Inflammatory macrophage treated with lipopolysaccharide for 1 hour (primary cell): ENCODE measurements around the gene FNBP1.
"Not testable (repeated sequence)": the region's sequence is repeated elsewhere in the genome, so short reads cannot be mapped to it uniquely, and the experiment has no call there.

ENCODE experiments used
- DNase-seq, 2 donors: peaks; one replicate each; pipeline ENCODE4 v3.0.0-alpha.2; 2020 to 2022

The FNBP1 gene

DNA sequence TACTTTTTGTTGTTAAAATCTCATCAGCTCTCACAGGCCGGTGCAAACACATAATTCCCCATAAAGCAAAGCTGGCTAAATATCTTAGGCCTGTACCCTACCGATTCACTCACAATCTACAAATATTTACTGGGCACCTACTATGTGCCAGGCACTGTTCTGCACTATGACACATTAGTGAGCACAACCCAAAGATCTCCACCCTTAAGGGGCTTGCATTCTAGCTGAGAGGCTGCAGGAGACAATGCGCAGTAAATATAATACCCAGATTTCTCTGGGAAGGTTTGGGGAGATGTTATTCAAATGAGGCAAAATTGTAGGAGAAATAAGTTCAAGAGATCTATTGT is 53.7 kb downstream of the FNBP1 start:
- DNase-seq, result no peak

- DNase-seq, result peak in 1 of 2 donors; percentile 30
These were observed 54.2 kb downstream of the FNBP1 start for GRCh38 chr9:129988607-129989361.

DNA sequence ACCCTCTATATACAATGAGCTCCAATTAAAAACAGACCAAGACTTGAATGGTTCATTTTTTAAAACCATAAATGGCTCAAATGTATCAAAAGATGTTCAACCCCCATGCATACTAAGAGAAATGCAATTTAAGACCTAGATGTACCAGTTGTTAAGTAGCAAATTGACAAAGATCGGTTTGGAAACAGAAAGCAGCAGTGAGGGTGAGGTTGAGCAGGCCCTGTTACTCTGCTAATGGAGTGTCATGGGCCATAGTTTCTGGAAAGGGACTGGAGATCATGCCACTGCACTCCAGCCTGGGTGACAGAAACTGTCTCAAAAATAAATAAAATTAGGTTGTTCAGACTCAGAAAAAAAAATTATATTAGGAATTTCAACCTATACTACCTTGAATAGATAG is 55.0 kb downstream of the FNBP1 start:
- no peak for DNase-seq

DNA sequence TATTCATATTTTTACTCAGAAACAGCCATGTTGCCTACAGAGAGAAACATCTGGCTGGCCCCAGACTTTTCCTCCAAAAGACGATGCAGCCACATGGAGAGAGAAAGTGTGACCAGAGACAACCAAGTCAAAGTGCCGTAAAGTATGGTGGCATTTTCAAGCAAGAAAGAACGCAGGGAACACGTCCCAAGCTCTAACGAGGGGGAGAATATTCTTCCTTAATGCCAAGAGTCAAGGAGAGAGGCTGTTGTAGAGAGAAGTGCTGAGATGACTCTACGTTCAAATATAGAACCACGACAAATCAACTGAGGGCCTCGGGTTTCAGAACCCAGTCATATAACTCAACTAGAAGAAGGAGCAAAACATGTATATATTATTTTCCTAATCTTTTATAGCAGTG is 55.9 kb downstream of the FNBP1 start:
- no peak for DNase-seq

- DNase-seq, result peak; percentile 67 to 84
These were observed 58.4 kb downstream of the FNBP1 start for GRCh38 chr9:129984589-129984988.

DNA sequence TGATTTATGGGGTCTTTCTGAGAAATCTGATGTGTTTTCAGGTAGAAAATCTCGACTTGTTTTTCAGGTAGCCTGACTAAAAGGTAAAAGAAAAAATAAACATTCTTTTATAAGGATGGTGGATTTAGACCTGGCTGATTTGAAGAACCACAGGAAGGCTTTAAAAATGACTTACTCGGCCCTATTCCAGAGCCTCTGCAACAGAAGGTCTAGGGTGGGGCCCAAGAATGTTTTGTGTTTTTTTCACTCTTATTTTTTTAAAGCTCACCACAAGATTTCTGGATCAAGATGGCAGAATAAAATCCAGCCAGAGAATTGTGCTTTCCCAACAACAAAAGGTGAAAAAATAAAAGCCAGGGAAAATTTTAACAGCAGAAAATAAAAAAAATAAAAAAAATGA is 59.1 kb downstream of the FNBP1 start:
- DNase-seq, result no peak

DNA sequence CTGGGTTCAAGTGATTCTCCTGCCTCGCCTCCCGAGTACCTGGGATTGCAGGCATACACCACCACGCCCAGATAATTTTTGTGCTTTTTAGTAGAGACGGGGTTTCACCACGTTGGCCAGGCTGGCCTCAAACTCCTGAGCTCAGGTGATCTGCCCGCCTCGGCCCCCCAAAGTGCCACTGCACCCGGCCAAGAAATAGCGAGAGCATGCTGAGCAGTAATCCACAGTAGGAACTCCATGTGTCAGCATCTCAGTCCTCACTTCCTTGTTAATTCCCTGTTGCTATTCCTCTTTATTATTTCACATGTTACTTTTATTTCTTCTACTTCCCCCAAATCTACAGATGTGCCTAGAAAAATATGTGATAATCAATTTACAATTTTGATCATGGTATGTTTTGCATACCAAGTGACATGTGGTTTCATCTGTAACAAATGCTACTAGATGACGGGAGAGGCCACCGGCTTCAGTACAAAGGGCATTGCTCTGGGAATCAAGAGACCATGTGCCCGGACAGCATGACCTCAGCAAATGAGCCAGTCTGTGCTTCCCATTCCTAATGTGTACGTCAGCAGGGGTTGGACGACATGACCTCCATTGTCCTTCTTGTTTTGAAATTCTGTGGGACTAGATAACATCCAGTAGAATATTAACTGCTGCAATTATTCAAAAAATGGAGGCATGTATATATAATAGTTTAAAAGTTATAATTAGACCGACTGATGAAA is 61.6 kb downstream of the FNBP1 start:
- peak; percentile 74 to 92 for DNase-seq

DNA sequence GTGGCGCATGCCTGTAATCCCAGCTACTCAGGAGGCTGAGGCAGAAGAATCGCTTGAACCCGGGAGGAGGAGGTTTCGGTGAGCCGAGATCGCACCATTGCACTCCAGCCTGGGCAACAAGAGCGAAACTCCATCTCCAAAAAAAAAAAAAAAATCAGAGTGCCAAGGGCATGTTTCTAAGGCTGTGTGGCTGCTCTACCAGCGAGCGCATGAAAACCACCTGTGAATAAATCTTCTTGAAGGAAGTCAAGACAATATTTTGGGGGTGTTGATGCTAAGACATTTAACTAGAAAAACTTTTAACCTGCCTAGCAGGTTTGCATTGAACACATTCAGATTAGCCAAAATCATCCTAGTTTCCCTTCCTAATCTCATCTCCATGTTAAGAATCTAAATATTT is 62.8 kb downstream of the FNBP1 start:
- DNase-seq, result not testable (repeated sequence)

DNA sequence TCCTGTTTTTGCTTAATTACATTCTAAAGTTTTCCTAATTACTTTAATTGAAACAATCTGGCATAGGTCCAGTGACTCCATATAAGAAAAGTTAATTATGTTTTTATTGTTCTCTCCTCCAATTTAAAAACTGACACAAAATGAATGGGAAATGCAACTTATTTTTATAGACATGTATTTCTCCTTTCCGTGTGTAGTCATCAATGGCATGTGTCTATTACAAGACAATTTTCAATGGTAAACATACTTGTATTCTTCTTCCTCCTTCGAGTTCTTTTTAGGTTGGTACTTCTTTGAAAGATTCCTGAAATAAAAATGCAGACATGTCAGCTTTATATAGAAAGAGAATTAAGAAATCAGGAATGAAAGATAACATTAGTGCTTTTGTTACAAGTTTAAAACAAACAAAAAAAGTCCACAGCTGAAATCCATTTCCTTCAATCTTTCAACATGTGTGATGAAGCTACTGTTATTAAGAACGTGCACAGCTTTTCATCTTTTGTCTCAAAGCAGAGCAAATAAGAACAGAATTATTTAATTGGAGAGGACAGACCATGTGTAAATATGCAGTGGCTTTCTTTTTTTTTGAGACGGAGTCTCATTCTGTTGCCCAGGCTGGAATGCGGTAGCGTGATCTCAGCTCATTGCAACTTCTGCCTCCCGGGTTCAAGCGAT is 63.8 kb downstream of the FNBP1 start:
- peak; percentile 30 to 41 for DNase-seq

DNA sequence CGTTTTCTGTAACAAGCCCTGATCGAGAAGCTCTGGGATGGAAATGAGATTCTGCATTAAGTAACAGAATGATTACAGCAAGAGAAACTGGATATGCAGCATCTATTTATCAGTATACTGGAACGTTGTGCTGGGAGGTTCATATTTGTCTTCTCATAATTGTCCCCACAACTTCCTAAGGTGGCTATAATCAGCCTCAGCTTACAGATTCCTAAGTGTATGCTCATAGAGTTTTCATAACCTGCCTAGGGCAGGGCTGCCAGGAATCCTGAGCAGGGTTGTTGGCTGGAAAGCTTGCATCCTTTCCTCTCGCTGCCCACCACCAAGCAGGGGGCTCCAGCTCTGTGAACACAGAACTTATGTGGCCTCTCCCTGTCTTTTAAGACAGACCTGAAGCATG is 70.2 kb downstream of the FNBP1 start:
- DNase-seq, result no peak

DNA sequence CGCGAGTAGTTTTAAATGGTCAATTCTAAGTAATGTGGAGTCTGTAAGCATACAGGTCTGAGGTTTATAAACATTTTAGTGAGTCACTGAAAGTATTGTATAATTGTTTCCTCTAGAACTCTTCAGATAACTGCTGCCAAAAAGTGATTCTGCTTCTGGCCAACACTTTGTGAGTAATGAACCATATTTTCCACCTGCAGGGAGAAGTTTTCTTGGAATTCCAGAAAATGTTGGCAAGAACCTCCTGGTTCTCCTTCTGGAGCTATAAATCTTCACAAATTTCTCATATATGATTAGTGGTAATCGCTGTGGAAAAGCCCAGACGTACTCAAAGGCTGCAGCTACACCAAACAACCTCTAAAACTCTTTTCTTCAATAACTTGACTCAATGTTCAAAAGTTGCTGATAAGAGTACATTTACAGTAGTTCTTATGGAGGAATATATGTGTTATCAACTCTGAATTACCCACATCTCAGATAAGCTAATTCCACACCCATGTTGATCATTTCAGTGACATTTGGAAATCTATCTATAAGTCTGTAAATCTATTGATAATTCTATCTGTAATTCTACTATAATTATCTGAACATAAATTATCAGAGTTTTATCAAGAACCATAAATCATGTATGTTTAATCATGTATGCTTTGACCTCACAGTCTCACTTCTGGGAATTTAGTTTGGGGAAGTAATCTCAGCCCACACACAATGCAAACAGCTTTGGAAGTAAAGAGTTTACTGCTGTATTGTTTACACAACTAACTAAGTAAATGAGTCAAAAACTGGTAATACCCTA is 74.1 kb downstream of the FNBP1 start:
- peak; percentile 81 to 87 for DNase-seq

DNA sequence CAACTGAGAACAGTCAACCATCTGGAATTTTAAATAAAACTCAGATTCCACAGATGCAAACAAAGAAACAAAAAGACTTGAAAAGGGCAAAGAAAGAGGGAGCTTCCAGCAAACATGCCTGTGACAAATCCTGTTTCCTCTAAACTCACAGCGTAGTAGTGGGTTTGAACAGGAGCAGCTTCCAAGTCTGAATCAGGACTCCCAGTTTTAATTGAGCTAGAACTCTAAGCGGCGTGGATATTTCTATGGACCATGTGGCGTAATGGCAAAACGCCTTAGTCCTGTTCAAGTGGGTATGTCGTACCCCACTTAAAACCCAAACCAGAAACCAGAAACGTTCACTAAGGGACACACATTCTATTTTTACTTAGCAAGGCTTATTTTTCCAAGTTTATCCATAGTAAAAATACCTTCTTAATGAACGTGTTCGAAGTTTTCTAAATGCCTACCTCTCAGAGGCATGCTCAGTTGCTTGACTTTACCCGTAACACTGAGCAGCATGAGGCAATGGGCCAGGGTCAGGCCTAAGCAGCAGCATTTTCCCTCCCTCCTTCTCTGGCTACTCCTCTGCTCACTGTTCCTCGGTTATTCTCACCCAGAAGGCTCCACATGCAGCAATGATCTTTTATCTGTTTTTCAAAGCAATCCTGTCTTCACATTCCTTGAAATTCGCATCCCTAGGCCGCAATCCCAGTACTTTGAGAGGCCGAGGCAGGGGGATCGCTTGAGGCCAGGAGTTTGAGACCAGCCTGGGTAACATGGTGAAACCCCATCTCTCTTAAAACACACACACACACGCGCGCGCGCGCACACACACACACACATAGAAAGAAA is 77.9 kb downstream of the FNBP1 start:
- no peak for DNase-seq

DNA sequence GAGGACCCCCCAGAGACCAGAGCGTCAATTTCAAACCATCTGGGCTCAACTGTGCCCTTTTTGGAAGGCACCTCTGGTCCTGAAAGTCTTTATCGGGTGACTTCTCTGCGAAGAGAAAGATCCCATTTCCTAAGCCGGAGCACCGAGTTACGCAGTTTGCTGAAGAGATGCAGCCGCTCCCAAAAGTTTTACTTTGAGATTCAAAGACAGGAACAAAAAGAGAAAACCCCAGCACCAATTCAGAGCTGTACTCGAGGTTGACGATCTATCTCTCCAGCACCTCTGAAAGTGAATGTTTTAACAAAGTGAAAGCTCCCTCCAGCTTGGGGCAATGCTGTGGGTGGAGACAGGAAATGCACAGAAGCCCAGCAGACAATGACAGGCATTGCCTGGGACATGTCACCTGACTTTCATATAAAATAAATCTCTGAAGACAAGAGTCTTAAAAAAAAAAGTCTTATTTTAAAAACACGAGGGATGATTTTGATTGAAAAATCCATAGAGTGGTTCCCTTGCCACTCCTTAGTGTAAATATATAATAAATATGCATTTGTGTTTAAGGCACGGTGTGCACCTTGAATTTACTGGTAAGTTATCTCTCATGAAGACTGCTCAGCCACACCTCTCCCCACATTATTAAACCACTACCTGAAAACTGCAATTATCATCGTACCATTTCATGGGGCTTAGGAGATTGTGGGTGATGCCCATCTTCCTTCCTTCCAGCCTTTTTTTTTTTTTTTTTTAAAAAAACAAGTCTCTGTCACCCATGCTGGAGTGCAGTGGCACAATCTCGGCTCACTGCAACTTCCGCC is 79.9 kb downstream of the FNBP1 start:
- peak; percentile 76 to 85 for DNase-seq

DNA sequence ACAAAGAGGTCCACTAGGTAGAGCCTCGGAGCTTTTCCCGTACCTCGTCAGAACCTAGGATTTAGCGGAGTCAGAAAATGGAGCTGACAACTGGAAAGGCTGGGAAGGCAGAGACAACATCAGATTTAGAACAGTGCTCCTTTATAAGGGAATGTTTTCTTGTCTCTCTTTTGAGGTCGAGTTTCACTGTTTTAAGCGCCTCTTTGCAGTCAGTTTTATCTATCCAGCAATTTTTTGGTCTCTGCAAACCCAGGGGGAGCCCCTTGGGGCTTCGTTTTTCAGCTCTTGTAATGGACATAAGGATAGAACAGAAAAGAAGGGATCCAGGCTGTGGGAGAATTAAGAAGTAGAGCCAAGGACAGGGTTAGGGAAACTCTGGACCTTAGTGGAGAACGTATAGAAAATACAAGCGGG is 80.5 kb downstream of the FNBP1 start:
- DNase-seq, result no peak

DNA sequence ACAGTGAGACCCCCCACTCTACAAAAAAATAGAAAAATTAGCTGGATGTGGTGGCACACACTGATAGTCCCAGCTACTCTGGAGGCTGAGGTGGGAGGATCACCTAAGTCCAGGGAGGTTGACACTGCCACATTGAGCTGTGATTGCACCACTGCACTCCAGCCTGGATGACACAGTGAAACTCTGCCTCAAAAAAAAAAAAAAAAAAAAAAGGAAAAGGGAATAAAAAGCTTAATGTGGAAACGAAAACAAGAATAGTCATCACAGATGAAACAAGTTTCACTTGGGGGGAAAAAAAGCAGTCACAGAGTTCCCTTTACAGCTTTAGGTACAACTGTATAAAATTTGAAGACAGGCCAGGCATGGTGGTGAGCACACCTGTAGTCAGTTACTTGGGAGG is 84.2 kb downstream of the FNBP1 start:
- DNase-seq, result peak; percentile 52 to 54

GRCh38 chr9:129954868-129955550 is 88.0 kb downstream of the FNBP1 start:
- peak; percentile 83 to 84 for DNase-seq

GRCh38 chr9:129953736-129954135 is 89.3 kb downstream of the FNBP1 start:
- DNase-seq, result no peak

GRCh38 chr9:129952337-129952736 is 90.7 kb downstream of the FNBP1 start:
- DNase-seq, result no peak

DNA sequence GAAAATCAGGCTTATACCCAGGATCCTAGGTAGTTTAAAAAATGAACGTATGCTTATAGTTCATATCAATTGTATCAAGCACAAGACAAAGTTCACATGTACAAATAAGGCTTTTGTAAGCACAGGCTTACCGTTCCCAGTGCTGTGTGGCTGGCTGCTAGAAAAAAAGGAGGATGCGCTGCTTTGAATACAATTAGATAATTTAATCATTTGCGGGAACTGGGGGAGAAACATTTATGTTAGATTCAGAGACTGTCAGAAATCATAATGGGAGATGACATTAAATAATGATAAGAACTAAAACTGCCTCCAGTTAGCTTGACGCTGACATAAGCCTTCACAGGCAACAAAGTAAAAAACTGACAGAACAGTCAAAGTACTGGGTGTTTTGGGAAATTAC is 93.2 kb downstream of the FNBP1 start:
- no peak for DNase-seq

GRCh38 chr9:129948626-129949025 is 94.4 kb downstream of the FNBP1 start:
- not testable (repeated sequence) for DNase-seq
